Measurements from ENCODE around the gene DISC1.

DISC1 gene

GRCh38 chr1:232059726-232060374 is 433.3 kb downstream of the DISC1 start:
- DNase-seq = no peak

GRCh38 chr1:232062967-232063366 is 436.4 kb downstream of the DISC1 start:
- DNase-seq = no peak

- no peak for DNase-seq
Measured at GRCh38 chr1:232066521-232066920, 439.9 kb downstream of the DISC1 start.

GRCh38 chr1:232074265-232074664 is 447.7 kb downstream of the DISC1 start:
- DNase-seq = no peak

GRCh38 chr1:232077809-232078208 is 451.2 kb downstream of the DISC1 start:
- no peak for DNase-seq

GRCh38 chr1:232084584-232085223 is 458.1 kb downstream of the DISC1 start:
- DNase-seq = no peak

- DNase-seq = no peak
Measured at GRCh38 chr1:232090816-232091215, 464.2 kb downstream of the DISC1 start.

Measured in AML-193 (cell line).